Smooth muscle cell of the brain vasculature (primary cell): ENCODE data around the gene OPRD1.

ENCODE experiments used
- DNase-seq: peaks from one replicate; pipeline ENCODE4 v3.0.0-alpha.2; 2012; ENCODE audit warnings: low read depth, low spot score

OPRD1 gene

DNA sequence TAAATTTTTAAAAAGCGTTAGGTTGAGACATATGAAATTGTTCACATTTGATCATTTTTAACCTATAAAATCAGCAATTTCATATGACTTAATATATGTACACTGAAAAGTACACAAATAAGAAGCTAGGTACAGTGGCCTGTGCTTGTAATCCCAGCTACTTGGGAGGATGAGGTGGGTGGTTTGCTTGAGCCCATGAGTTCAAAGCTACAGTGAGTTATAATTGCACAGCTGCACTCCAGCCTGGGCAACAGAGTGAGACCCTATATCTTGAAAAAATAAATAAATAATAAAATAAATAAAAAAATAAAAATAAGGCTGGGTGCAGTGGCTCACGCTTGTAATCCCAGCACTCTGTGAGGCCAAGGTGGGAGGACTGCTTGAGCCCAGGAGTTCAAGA, 97.2 kb downstream of the OPRD1 start:
- no peak for DNase-seq

DNA sequence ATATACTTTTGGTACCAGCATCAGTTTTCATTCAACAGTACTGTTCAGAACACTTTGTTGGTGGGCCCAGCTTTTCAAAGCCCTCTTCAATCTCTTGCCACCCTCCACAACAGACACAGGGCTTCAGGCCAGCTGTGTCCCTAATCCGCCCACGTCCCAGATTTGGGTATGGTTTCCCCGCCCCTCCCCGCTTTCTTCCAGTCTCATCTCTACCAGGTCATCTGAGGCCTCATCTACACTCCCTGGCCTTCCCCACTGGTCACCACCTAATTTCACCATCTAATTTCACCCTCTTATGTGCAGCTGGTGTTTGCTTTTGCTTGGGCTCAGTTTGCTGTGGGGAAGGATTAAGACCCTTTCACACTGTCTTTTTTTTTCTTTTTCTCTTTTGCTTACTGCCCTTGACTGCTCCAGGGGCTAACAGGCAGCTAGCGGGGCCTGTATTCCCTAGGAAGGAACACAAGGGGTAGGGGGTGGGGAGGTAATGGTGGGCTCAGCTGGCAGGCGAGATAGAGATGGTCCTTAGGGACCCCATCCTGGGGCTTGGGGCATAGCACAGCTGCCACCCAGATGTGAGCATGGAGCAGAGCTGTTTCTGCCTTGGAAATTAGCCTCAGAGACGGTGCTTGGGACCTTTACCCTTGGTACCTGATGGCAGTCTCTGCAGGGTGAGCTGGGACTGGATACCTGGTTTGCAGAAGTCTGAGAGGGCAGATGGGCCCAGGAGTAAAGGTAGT, 98.6 kb downstream of the OPRD1 start:
- no peak for DNase-seq

DNA sequence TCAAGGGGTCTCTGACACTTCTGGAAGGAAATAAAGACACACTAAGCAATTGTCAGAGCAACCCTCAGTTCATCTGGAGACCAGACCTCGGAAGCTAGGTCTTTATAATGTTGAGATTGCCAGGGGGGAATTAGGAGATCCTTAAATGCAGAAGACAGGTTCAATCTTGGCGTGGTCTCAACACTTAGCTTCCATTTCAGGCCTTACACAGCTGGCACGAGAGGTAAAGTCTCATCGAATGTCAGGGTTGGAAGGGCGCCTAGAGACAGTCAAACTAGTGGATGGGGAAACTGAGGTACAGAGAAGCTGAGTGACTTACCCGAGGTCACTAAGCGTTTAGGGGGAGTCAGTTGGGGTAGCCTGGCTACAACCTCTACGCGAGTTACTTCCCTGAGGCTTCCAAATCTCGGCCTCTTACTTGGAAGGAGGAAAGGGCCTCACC, 101.8 kb downstream of the OPRD1 start:
- no peak for DNase-seq

DNA sequence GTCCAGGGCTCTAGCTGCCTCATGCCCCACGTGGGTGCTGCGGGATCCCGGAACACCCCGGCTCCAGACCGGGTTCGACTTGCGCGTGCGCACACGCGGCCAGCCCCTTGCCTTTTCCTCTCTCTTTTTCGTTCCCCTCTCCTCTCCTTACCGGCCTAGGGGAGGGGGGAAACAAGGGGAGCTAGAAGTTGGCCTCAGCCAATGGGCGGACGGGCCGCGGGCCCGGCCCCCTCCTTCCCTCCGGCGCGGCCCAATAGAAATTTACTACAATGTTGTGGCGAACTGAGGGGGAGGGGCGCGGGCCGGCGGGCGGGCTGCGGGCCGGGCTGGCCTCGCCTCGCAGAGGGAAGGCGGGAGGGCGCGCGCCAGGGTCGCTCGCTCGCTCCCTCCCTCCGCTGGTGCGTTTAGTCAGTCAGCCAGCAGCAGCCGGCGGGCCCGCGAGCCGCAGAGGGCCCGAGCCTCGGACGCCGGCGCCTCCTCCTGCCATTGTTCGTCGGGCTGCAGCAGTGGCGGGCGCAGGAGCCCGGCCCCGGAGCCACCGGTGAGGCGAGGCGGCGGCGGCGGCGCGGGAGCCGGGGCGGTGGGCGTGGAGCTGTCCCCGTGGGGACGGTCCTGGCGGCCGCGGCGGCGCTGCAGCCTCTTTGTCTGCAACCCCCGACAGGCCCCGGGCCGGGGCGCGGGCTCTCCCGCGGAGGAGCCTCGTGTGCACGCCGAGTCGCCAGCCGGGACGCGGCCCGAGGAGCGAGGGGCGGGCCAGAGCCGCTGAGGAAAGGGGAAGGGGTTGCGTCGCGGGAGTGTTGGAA, 102.5 kb downstream of the OPRD1 start, which contains the start of gene EPB41:
TSS of gene EPB41 (plus strand) at position 342 of the 803 bp plus-strand sequence. CDS start 72,869 bp downstream, outside the sequence.
- DNase-seq: peak; percentile 74

DNA sequence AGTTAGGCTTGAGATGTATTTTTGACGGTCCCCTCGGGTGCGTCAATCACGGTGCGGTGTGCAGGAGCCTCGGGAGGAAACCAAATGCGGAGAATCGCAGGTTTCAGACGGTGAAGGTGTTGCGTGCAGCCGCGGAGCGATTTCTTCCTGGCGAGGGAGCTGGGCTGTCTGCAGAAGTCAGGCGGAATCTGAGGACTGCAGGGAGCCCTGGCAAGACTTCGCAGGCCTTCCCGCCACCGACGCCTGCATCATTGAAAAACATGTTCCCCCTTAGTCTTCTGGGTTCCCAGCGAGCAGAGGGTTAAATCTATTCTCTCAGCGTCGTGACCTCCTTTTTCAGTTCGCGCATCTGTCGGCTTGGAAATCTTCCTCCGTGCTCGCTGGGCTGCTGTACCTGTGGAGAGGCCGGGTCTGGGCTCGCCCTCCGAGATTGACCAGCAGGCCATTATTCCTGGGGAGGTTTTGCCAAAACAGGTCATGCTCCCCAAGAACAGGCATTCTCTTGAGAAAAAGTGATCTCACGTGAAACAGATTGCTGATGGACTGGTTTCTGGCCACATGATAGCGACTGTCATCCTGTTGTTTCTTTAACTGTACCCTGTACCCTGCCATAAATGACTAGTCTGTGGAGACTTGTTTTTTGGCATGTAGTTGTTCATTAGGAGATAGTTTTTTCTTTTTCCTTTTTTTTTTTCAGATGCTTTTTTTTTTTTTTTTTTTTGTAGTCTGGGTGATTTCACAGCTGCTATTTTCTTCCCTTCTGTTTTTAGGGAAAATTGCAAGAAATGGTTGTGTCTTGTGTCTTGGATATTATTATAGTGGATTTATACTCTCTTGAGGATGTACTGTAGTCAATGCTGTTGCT, 103.3 kb downstream of the OPRD1 start:
- no peak for DNase-seq

- no peak for DNase-seq
Measured at GRCh38 chr1:28917757-28918118, 105.8 kb downstream of the OPRD1 start.
